HepG2 (cell line): ENCODE measurements around the gene ADGRL2. TPM values are rescaled to one million over a fixed set of nuclear protein-coding genes. Genes with fewer than 3 reads are reported as not detected.

ENCODE experiments used
- ATAC-seq: fragments of 200-7000 bp; cut with Tn5 transposase; 3 replicates; pipeline ENCODE4 v1.9.1; 2020; ENCODE audit warnings: mild to moderate bottlenecking, moderate library complexity
- BruUV-seq: library from RNA; stranded (reverse); fragments of 400-500 nt; replicated peaks from 2 replicates; lab custom pipeline; 2021; lab: Mats Ljungman, UMichigan
- CTCF ChIA-PET: fragments of 300-600 bp; formaldehyde crosslinking; extraction: SDS; loops from one replicate; lab custom pipeline; 2021; ENCODE audit warnings: low total read pairs, inconsistent platforms, low intra/inter-chr PET ratio; lab: Yijun Ruan, JAX
- POLR2A ChIA-PET: fragments of 350-600 bp; sonication (Branson Sonifier 250); formaldehyde crosslinking; loops from one replicate; lab custom pipeline; 2020; ENCODE audit warnings: antibody characterized with exemption, inconsistent platforms; lab: Yijun Ruan, JAX
- DNase-seq: peaks from one replicate; pipeline ENCODE4 v3.0.0-alpha.2; 2015; ENCODE audit warnings: low spot score
- FAIRE-seq: peaks from 3 replicates; lab custom pipeline; 2011; peaks lifted over from hg19 to GRCh38; lab: Jason Lieb, UNC
- H2AFZ ChIP-seq: one replicate; pipeline ENCODE4 v1.6.1; 2011; ENCODE audit warnings: low read length, inconsistent platforms
- H3K27ac ChIP-seq: fragments of 300-600 bp; 3 replicates; pipeline ENCODE4 v1.8.0; 2011; ENCODE audit warnings: mixed run types, mild to moderate bottlenecking, mixed read lengths, low read length, inconsistent platforms; ENCODE audit not compliant: insufficient read depth; ENCODE audit errors: extremely low read length
- H3K27me3 ChIP-seq, 2 experiments: fragments of 200-600 bp in 1 of 2; 2 replicates in 1 of 2; 3 replicates in 1 of 2; pipeline versions ENCODE4 v1.6.0 to v1.8.0; 2011; ENCODE audit warnings: low read length in 2 of 2, mild to moderate bottlenecking in 2 of 2, moderate library complexity in 2 of 2, inconsistent platforms in 1 of 2; ENCODE audit not compliant: insufficient read depth in 2 of 2, control insufficient read depth in 1 of 2
- H3K36me3 ChIP-seq, 2 experiments: fragments of 200-600 bp in 1 of 2; replicated peaks in 1 of 2; 2 replicates in 1 of 2; 3 replicates in 1 of 2; pipeline versions ENCODE4 v1.5.1 to v1.8.0; 2011; ENCODE audit warnings: low read length in 2 of 2, inconsistent platforms in 1 of 2; ENCODE audit not compliant: insufficient read depth in 2 of 2, control insufficient read depth in 1 of 2
- H3K4me1 ChIP-seq: 2 replicates; pipeline ENCODE4 v1.5.1; 2012; ENCODE audit warnings: low read length, inconsistent platforms; ENCODE audit not compliant: insufficient read depth
- H3K4me2 ChIP-seq: 2 replicates; pipeline ENCODE4 v1.6.0; 2011; ENCODE audit warnings: low read depth, low read length, inconsistent platforms
- H3K4me3 ChIP-seq, 3 experiments: fragments of 200-600 bp in 1 of 3; sonication (generic), shearing (Covaris generic) in 1 of 3; replicated peaks in 1 of 3; 2 replicates each; pipeline ENCODE4 v1.5.1; 2011 to 2016; ENCODE audit warnings: low read length in 3 of 3, inconsistent platforms in 2 of 3, low read depth in 2 of 3, mild to moderate bottlenecking in 2 of 3, control low read depth in 1 of 3, mixed read lengths in 1 of 3; ENCODE audit not compliant: insufficient read depth in 1 of 3
- H3K79me2 ChIP-seq: one replicate; pipeline ENCODE4 v1.6.1; 2011; ENCODE audit warnings: low read length, inconsistent platforms; ENCODE audit not compliant: insufficient read depth
- H3K9ac ChIP-seq: 2 replicates; pipeline ENCODE4 v1.6.0; 2011; ENCODE audit warnings: mild to moderate bottlenecking, low read depth, low read length, inconsistent platforms; ENCODE audit not compliant: insufficient read depth
- H3K9me3 ChIP-seq: 2 replicates; pipeline ENCODE4 v1.5.1; 2012; ENCODE audit warnings: mild to moderate bottlenecking, low read length
- H4K20me1 ChIP-seq: 2 replicates; pipeline ENCODE4 v1.6.0; 2011; ENCODE audit warnings: inconsistent platforms, mild to moderate bottlenecking, low read length, moderate library complexity; ENCODE audit not compliant: insufficient read depth
- ATF1 ChIP-seq: IDR thresholded peaks from 2 replicates; pipeline ENCODE4 v1.6.1; 2016; ENCODE audit warnings: mild to moderate bottlenecking, control low read depth
- CENPBD1 ChIP-seq: sonication (generic); formaldehyde crosslinking; IDR thresholded peaks from 2 replicates; pipeline ENCODE4 v1.8.0; 2022; ENCODE audit warnings: missing genetic modification reagents, low read depth, mild to moderate bottlenecking, borderline replicate concordance
- E2F2 ChIP-seq: sonication (generic); formaldehyde crosslinking; IDR thresholded peaks from 2 replicates; pipeline ENCODE4 v1.4.0; 2020; ENCODE audit warnings: missing genetic modification reagents, borderline replicate concordance
- EED ChIP-seq: sonication (generic); formaldehyde crosslinking; IDR thresholded peaks from 2 replicates; pipeline ENCODE4 v1.5.0; 2020; ENCODE audit warnings: mild to moderate bottlenecking, missing genetic modification reagents
- GABPA ChIP-seq, 2 experiments: IDR thresholded peaks; 2 replicates each; pipeline ENCODE4 v1.6.1; 2011 to 2016; ENCODE audit warnings: low read depth in 2 of 2, low read length in 1 of 2, missing biosample characterization in 1 of 2, missing genetic modification characterization in 1 of 2
- HMGA1 ChIP-seq: sonication (generic); formaldehyde crosslinking; conservative IDR thresholded peaks from 2 replicates; pipeline ENCODE4 v1.4.0; 2020; ENCODE audit warnings: missing genetic modification reagents
- NR0B2 ChIP-seq: sonication (generic); formaldehyde crosslinking; IDR thresholded peaks from 2 replicates; pipeline ENCODE4 v1.4.0; 2020; ENCODE audit warnings: mild to moderate bottlenecking, missing genetic modification reagents
- PHF5A ChIP-seq: IDR thresholded peaks from one replicate; pipeline ENCODE4 v1.6.1; 2018; ENCODE audit warnings: low read depth, missing genetic modification reagents; ENCODE audit not compliant: unreplicated experiment
- SAFB2 ChIP-seq: sonication (generic); formaldehyde crosslinking; IDR thresholded peaks from 2 replicates; pipeline ENCODE4 v1.5.1; 2020; ENCODE audit warnings: missing genetic modification reagents, low read depth, mild to moderate bottlenecking, borderline replicate concordance
- ZBTB2 ChIP-seq: sonication (generic); formaldehyde crosslinking; IDR thresholded peaks from 2 replicates; pipeline ENCODE4 v1.8.0; 2022; ENCODE audit warnings: low read depth, missing genetic modification reagents
- ZNF138 ChIP-seq: sonication (generic); formaldehyde crosslinking; IDR thresholded peaks from 2 replicates; pipeline ENCODE4 v1.5.0; 2020; ENCODE audit warnings: mild to moderate bottlenecking, low read depth, missing genetic modification reagents
- ZNF329 ChIP-seq: sonication (generic); formaldehyde crosslinking; IDR thresholded peaks from 2 replicates; pipeline ENCODE4 v1.9.0; 2021; ENCODE audit warnings: low read depth, mild to moderate bottlenecking, missing genetic modification reagents
- ZNF451 ChIP-seq: sonication (generic); formaldehyde crosslinking; IDR thresholded peaks from 2 replicates; pipeline ENCODE4 v1.5.0; 2020; ENCODE audit warnings: mild to moderate bottlenecking, missing genetic modification reagents
- ZNF510 ChIP-seq: sonication (generic); formaldehyde crosslinking; IDR thresholded peaks from 2 replicates; pipeline ENCODE4 v1.4.0; 2020; ENCODE audit warnings: low read depth, mild to moderate bottlenecking, missing genetic modification reagents
- ZNF512 ChIP-seq: sonication (generic); formaldehyde crosslinking; IDR thresholded peaks from 2 replicates; pipeline ENCODE4 v1.4.0; 2020; ENCODE audit warnings: mild to moderate bottlenecking, missing genetic modification reagents
- ZNF800 ChIP-seq: sonication (generic); formaldehyde crosslinking; IDR thresholded peaks from 2 replicates; pipeline ENCODE4 v1.4.0; 2020; ENCODE audit warnings: missing genetic modification reagents
- ZNF879 ChIP-seq: sonication (generic); formaldehyde crosslinking; IDR thresholded peaks from 2 replicates; pipeline ENCODE4 v1.8.1; 2023; ENCODE audit warnings: missing genetic modification reagents
- WGBS: methylation state at CpG from one replicate; pipeline ENCODE4 v1.1.6; 2017; ENCODE audit warnings: low lambda C conversion rate; 5-methylcytosine and 5-hydroxymethylcytosine counted together
- in situ Hi-C: cut with HindIII; loops from 2 replicates; pipeline ENCODE4 v1.10.0; 2017; ENCODE audit warnings: low pct_unique_long_range_greater_than_20kb; ENCODE audit not compliant: extremely low pct_ligation_motif_present
- intact Hi-C: fragments of 100-400 bp; cut with micrococcal nuclease; formaldehyde crosslinking; loops from one replicate; pipeline ENCODE4 v1.10.0; 2022; ENCODE audit not compliant: unreplicated experiment
- polyA plus RNA-seq, 8 experiments: library from polyadenylated mRNA; depleted of rRNA in 3 of 8; stranded (reverse) in 7 of 8; unstranded in 1 of 8; fragments of >200 nt; fragmentation: Illumina TruSeq in 4 of 8; extraction: Trizol in 4 of 8; gene quantifications; 2 replicates each; pipeline versions ENCODE4 v1.2.1 to v1.2.3, GENCODE V29; 2011 to 2016; ENCODE audit warnings: low read depth in 4 of 8, missing spikeins in 1 of 8, mixed read lengths in 1 of 8; ENCODE audit not compliant: insufficient read depth in 1 of 8
- total RNA-seq, 5 experiments: library from RNA; depleted of rRNA; stranded (reverse); fragments of >200 nt; fragmentation: Illumina TruSeq; extraction: Trizol; gene quantifications; 2 replicates each; pipeline ENCODE4 v1.2.3, GENCODE V29; 2016; ENCODE audit warnings: low read depth in 1 of 5

Gene ADGRL2
- total and polyA plus RNA-seq, 2 of the 13 experiments (the other 11 are each of a cell fraction or from before 2014, with no cell fraction given): 15.3 to 31.6 TPM

- TF ChIP-seq ZNF512 (no peak), PHF5A (CRISPR knock-in tag) (no peak), ZNF510 (CRISPR knock-in tag) (no peak), ZNF329 (CRISPR knock-in tag) (no peak), HMGA1 (no peak), E2F2 (CRISPR knock-in tag) (no peak), ZNF138 (no peak), CENPBD1 (CRISPR knock-in tag) (no peak)
Measured at GRCh38 chr1:81922955-81923354, 122.2 kb downstream of the ADGRL2 start (continued).

- intact Hi-C loops (no loop called here), in situ Hi-C loops (no loop called here)
- H3K79me2 ChIP-seq: no peaks in the 10 kb centered on the region
- POLR2A ChIA-PET: no interaction called here
- no peak overlapping the region for H2AFZ ChIP-seq
- no peaks in the 10 kb centered on the region for H4K20me1 ChIP-seq
- DNase-seq (no peak), ATAC-seq (no peak), FAIRE-seq (no peak)
- no TSS peak for BruUV-seq
- H3K36me3 ChIP-seq: no peaks in the 10 kb centered on the region
- no peak overlapping the region for H3K9ac ChIP-seq
- H3K4me2 ChIP-seq: no peak overlapping the region
- 68% methylated on average over 4 of the region's 4 CpGs for WGBS
- no peaks in the 10 kb centered on the region for H3K9me3 ChIP-seq
- H3K4me3 ChIP-seq: no peak overlapping the region
- no peak overlapping the region for H3K27ac ChIP-seq
- no peaks in the 10 kb centered on the region for H3K27me3 ChIP-seq
- no peaks in the 10 kb centered on the region for H3K4me1 ChIP-seq
- CTCF ChIA-PET: no interaction called here
- TF ChIP-seq EED (CRISPR knock-in tag) (no peak), ATF1 (CRISPR knock-in tag) (no peak), ZNF451 (CRISPR knock-in tag) (no peak), GABPA (IDR thresholded peaks at IDR 0.05; ENCODE audit: low read depth, low read length) (no peak), GABPA (CRISPR knock-in tag; IDR thresholded peaks at IDR 0.05; ENCODE audit: low read depth) (no peak), ZNF800 (CRISPR knock-in tag) (no peak), NR0B2 (CRISPR knock-in tag) (no peak), ZNF879 (no peak), ZBTB2 (CRISPR knock-in tag) (no peak), SAFB2 (CRISPR knock-in tag) (no peak)
Measured at GRCh38 chr1:81929106-81929505, 128.4 kb downstream of the ADGRL2 start.
